22Rv1 (cell line): Measurements from ENCODE around the gene PLXNA4.

Source experiments
- ZFX ChIP-seq: fragments of 450-650 bp; IDR thresholded peaks from 2 replicates; pipeline ENCODE4 v1.6.1; 2017; ENCODE audit warnings: antibody characterized with exemption, borderline replicate concordance
- TF ChIP-seq, protein P1 (sequence below): fragments of 450-650 bp; IDR thresholded peaks from 2 replicates; pipeline ENCODE4 v1.5.1; 2017; ENCODE audit warnings: mild to moderate bottlenecking

DNA sequence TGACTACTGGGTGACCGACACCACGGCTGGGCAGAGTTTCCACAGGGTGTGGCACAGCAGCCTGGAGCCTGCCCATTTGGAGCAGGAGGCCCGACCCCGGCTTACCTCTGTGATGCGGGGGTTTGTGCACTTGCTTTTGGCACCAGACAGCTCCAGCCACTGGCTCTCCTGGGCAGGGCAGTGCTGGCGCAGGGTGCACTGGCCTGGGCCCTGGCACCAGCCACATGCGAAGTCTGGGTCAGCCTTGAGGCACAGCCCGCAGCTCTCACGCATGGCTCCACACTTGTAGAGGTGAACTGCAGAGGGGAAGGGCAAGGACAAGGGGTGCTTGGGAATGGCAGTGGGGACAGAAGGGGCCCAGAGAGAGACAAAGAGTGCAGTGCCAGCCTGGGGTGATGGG lies 373.7 kb downstream of the PLXNA4 start:
- TF ChIP-seq, protein P1, sequence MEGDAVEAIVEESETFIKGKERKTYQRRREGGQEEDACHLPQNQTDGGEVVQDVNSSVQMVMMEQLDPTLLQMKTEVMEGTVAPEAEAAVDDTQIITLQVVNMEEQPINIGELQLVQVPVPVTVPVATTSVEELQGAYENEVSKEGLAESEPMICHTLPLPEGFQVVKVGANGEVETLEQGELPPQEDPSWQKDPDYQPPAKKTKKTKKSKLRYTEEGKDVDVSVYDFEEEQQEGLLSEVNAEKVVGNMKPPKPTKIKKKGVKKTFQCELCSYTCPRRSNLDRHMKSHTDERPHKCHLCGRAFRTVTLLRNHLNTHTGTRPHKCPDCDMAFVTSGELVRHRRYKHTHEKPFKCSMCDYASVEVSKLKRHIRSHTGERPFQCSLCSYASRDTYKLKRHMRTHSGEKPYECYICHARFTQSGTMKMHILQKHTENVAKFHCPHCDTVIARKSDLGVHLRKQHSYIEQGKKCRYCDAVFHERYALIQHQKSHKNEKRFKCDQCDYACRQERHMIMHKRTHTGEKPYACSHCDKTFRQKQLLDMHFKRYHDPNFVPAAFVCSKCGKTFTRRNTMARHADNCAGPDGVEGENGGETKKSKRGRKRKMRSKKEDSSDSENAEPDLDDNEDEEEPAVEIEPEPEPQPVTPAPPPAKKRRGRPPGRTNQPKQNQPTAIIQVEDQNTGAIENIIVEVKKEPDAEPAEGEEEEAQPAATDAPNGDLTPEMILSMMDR = no peak
- TF ChIP-seq ZFX = no peak
